Neural progenitor cell (in vitro differentiated cells): ENCODE data around the gene RNF5. TPM values are rescaled to one million over a fixed set of nuclear protein-coding genes. Genes with fewer than 3 reads are reported as not detected.

ENCODE experiments used
- DNase-seq: peaks from one replicate; pipeline ENCODE4 v3.0.0-alpha.2; 2016; ENCODE audit warnings: low spot score
- H2AFZ ChIP-seq: fragments of 200-600 bp; sonication (generic); replicated peaks from 2 replicates; pipeline ENCODE4 v1.6.1; 2016; ENCODE audit warnings: antibody characterized with exemption
- H3F3A ChIP-seq: fragments of 200-600 bp; sonication (generic); 2 replicates; pipeline ENCODE4 v1.6.1; 2016; ENCODE audit warnings: antibody characterized with exemption, low read depth
- H3K27ac ChIP-seq: fragments of 200-600 bp; sonication (generic); 2 replicates; pipeline ENCODE4 v1.5.1; 2016; ENCODE audit warnings: mild to moderate bottlenecking
- H3K27me3 ChIP-seq: fragments of 200-600 bp; sonication (generic); 2 replicates; pipeline ENCODE4 v1.6.1; 2016; ENCODE audit warnings: mild to moderate bottlenecking, moderate library complexity
- H3K36me3 ChIP-seq: fragments of 200-600 bp; sonication (generic); 2 replicates; pipeline ENCODE4 v1.5.1; 2016
- H3K4me1 ChIP-seq: fragments of 200-600 bp; sonication (generic); 2 replicates; pipeline ENCODE4 v1.6.1; 2016; ENCODE audit warnings: mixed run types
- H3K4me2 ChIP-seq: fragments of 200-600 bp; sonication (generic); 2 replicates; pipeline ENCODE4 v1.6.1; 2016
- H3K4me3 ChIP-seq: fragments of 200-600 bp; sonication (generic); 2 replicates; pipeline ENCODE4 v1.5.1; 2016
- H3K79me2 ChIP-seq: fragments of 200-600 bp; sonication (generic); 2 replicates; pipeline ENCODE4 v1.6.1; 2016; ENCODE audit warnings: low read depth
- H3K9ac ChIP-seq: fragments of 200-600 bp; sonication (generic); 2 replicates; pipeline ENCODE4 v1.6.1; 2016
- H3K9me3 ChIP-seq: fragments of 200-600 bp; sonication (generic); 2 replicates; pipeline ENCODE4 v1.5.1; 2016; ENCODE audit warnings: low read depth
- H4K20me1 ChIP-seq: fragments of 200-600 bp; sonication (generic); 2 replicates; pipeline ENCODE4 v1.6.1; 2016; ENCODE audit warnings: low read depth
- H3K27ac Mint-ChIP-seq: 3 replicates; pipeline ENCODE4 v1.8.0; 2021; ENCODE audit warnings: mixed read lengths
- H3K27me3 Mint-ChIP-seq: 2 replicates; pipeline ENCODE4 v1.8.0; 2022; ENCODE audit warnings: low read depth, mild to moderate bottlenecking, inconsistent platforms, moderate library complexity, mixed read lengths; ENCODE audit not compliant: insufficient read depth
- H3K36me3 Mint-ChIP-seq: 3 replicates; pipeline ENCODE4 v1.8.0; 2021; ENCODE audit warnings: mixed read lengths
- H3K4me1 Mint-ChIP-seq: 3 replicates; pipeline ENCODE4 v1.8.0; 2021; ENCODE audit warnings: mixed read lengths
- H3K4me3 Mint-ChIP-seq: 3 replicates; pipeline ENCODE4 v1.8.0; 2021; ENCODE audit warnings: mild to moderate bottlenecking, moderate library complexity, mixed read lengths
- H3K9me3 Mint-ChIP-seq: 3 replicates; pipeline ENCODE4 v1.8.0; 2020; ENCODE audit warnings: mixed read lengths
- EZH2 ChIP-seq: fragments of 200-600 bp; sonication (generic); IDR thresholded peaks from 2 replicates; pipeline ENCODE4 v1.6.1; 2017; ENCODE audit warnings: antibody characterized with exemption, mild to moderate bottlenecking, moderate library complexity
- EZH2phosphoT487 ChIP-seq: fragments of 200-600 bp; sonication (generic); IDR thresholded peaks from 2 replicates; pipeline ENCODE4 v1.6.1; 2017; ENCODE audit warnings: antibody characterized with exemption
- total RNA-seq: library from RNA; depleted of rRNA; stranded (reverse); fragments of >200 nt; gene quantifications from 2 replicates; pipeline ENCODE4 v1.2.3, GENCODE V29; 2015; ENCODE audit warnings: low replicate concordance
- TF ChIP-seq, protein P1 (sequence below): fragments of 200-600 bp; sonication (generic); IDR thresholded peaks from 2 replicates; pipeline ENCODE4 v1.5.1; 2017; ENCODE audit warnings: antibody characterized with exemption, mild to moderate bottlenecking

RNF5 gene
- total RNA-seq, 1 donor from 2014 or later, result 129 TPM

GRCh38 chr6:32181148-32181702 lies 3.0 kb downstream of the RNF5 start:
- Mint-ChIP-seq H3K27me3 (peaks cover 12% of the 10 kb centered on the region), H3K4me3 (peak overlapping the region; percentile 75), H3K4me1 (peaks cover 33% of the 10 kb centered on the region), H3K36me3 (peaks cover 16% of the 10 kb centered on the region), H3K9me3 (no peaks in the 10 kb centered on the region), H3K27ac (no peak overlapping the region)
- Histone ChIP-seq H3K27ac (no peak overlapping the region), H3K27me3 (no peaks in the 10 kb centered on the region), H3K36me3 (no peaks in the 10 kb centered on the region), H3F3A (peaks cover 31% of the 10 kb centered on the region), H3K4me2 (no peak overlapping the region), H2AFZ (no peak overlapping the region), H3K79me2 (peaks cover 22% of the 10 kb centered on the region), H3K9me3 (no peaks in the 10 kb centered on the region), H3K4me3 (no peak overlapping the region), H3K4me1 (peaks cover 13% of the 10 kb centered on the region), H4K20me1 (peaks cover 5% of the 10 kb centered on the region), H3K9ac (no peak overlapping the region)
- TF ChIP-seq EZH2phosphoT487 (no peak), EZH2 (no peak)
- TF ChIP-seq, protein P1, sequence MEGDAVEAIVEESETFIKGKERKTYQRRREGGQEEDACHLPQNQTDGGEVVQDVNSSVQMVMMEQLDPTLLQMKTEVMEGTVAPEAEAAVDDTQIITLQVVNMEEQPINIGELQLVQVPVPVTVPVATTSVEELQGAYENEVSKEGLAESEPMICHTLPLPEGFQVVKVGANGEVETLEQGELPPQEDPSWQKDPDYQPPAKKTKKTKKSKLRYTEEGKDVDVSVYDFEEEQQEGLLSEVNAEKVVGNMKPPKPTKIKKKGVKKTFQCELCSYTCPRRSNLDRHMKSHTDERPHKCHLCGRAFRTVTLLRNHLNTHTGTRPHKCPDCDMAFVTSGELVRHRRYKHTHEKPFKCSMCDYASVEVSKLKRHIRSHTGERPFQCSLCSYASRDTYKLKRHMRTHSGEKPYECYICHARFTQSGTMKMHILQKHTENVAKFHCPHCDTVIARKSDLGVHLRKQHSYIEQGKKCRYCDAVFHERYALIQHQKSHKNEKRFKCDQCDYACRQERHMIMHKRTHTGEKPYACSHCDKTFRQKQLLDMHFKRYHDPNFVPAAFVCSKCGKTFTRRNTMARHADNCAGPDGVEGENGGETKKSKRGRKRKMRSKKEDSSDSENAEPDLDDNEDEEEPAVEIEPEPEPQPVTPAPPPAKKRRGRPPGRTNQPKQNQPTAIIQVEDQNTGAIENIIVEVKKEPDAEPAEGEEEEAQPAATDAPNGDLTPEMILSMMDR, result no peak
- DNase-seq, result no peak

GRCh38 chr6:32181915-32182529 lies 3.8 kb downstream of the RNF5 start:
- Histone ChIP-seq H3K4me3 (no peak overlapping the region), H3K4me2 (no peak overlapping the region), H3K9ac (no peak overlapping the region), H3K9me3 (no peaks in the 10 kb centered on the region), H3K27me3 (no peaks in the 10 kb centered on the region), H3F3A (peaks cover 31% of the 10 kb centered on the region), H3K27ac (no peak overlapping the region), H3K36me3 (no peaks in the 10 kb centered on the region), H4K20me1 (peaks cover 8% of the 10 kb centered on the region), H3K79me2 (peaks cover 18% of the 10 kb centered on the region), H3K4me1 (peaks cover 9% of the 10 kb centered on the region), H2AFZ (no peak overlapping the region)
- Mint-ChIP-seq H3K27ac (no peak overlapping the region), H3K4me1 (peaks cover 33% of the 10 kb centered on the region), H3K4me3 (no peak overlapping the region), H3K9me3 (no peaks in the 10 kb centered on the region), H3K36me3 (peaks cover 21% of the 10 kb centered on the region), H3K27me3 (peaks cover 14% of the 10 kb centered on the region)
- DNase-seq, result no peak
- TF ChIP-seq EZH2 (no peak), EZH2phosphoT487 (no peak)
- TF ChIP-seq, protein P1, result no peak

DNA sequence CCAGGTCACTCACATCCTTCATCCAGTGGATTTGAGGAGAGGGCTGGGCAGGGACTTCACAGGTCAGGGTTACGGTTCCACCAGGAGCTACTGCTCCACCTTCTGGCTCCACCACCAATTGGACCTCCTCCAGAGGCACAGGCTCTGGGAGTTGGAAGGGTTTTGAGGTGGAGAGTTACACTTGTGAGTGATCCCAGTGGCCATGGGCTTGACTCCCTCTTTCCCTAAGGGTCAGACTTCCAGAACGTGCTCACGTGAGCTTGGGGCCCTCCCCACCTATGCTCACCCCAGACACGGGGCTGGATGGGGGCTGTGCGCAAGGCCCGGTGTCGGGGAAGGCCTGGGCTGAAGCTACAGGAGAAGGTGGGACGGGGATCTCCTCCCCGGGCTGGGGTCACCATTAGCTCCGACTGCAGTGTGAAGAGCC lies 4.4 kb downstream of the RNF5 start:
- no peaks in the 10 kb centered on the region for H3K9me3 ChIP-seq
- peaks cover 37% of the 10 kb centered on the region for H3K4me1 Mint-ChIP-seq
- H3F3A ChIP-seq, result peaks cover 31% of the 10 kb centered on the region
- H3K79me2 ChIP-seq, result peaks cover 20% of the 10 kb centered on the region
- no peak overlapping the region for H3K4me2 ChIP-seq
- H3K36me3 Mint-ChIP-seq, result peaks cover 26% of the 10 kb centered on the region
- H3K27ac ChIP-seq, result no peak overlapping the region
- peaks cover 13% of the 10 kb centered on the region for H3K27me3 Mint-ChIP-seq
- H3K9ac ChIP-seq, result no peak overlapping the region
- no peaks in the 10 kb centered on the region for H3K27me3 ChIP-seq
- peaks cover 13% of the 10 kb centered on the region for H4K20me1 ChIP-seq
- TF ChIP-seq EZH2phosphoT487 (no peak), EZH2 (no peak)
- TF ChIP-seq, protein P1, result no peak
- H3K4me1 ChIP-seq, result peaks cover 9% of the 10 kb centered on the region
- no peaks in the 10 kb centered on the region for H3K9me3 Mint-ChIP-seq
- no peak overlapping the region for H3K4me3 Mint-ChIP-seq
- no peaks in the 10 kb centered on the region for H3K36me3 ChIP-seq
- no peak overlapping the region for H2AFZ ChIP-seq
- no peak overlapping the region for H3K27ac Mint-ChIP-seq
- DNase-seq, result no peak
- H3K4me3 ChIP-seq, result no peak overlapping the region
